Measurements from ENCODE around the gene INPP4B. TPM values are rescaled to one million over a fixed set of nuclear protein-coding genes. Genes with fewer than 3 reads are reported as not detected.

Gene INPP4B
- total and polyA plus RNA-seq, 2 of the 4 experiments (the other 2 are of a cell fraction): 1.8 to 14.0 TPM

GRCh38 chr4:142369141-142369540, 477.0 kb downstream of the INPP4B start:
- Histone ChIP-seq H3K9ac (ENCODE audit: low read depth, low read length) (no peak overlapping the region), H2BK15ac (ENCODE audit: low read depth, low read length) (no peak overlapping the region), H3K56ac (ENCODE audit: extremely low read depth, insufficient read depth, low read length) (no peak overlapping the region), H3K9me1 (ENCODE audit: insufficient read depth, low read length) (0 out of 2 replicates have a peak, but pooled peaks cover 3% of the 10 kb centered on the region), H3K4me3 (ENCODE audit: insufficient read depth, low read depth, low read length) (no peak overlapping the region), H4K5ac (ENCODE audit: low read depth, low read length) (no peak overlapping the region), H3K14ac (replicated peaks; ENCODE audit: low read depth, low read length) (no peak overlapping the region), H3K27ac (ENCODE audit: insufficient read depth, low read length) (no peak overlapping the region), H2AK9ac (replicated peaks; ENCODE audit: low read depth, low read length, poor library complexity) (no peak overlapping the region), H3K4me2 (ENCODE audit: low read depth, low read length) (no peak overlapping the region), H2BK20ac (ENCODE audit: low read depth, low read length) (no peak overlapping the region), H2BK120ac (ENCODE audit: low read depth, low read length) (no peak overlapping the region), H3K4ac (ENCODE audit: low read depth, low read length) (no peak overlapping the region), H3K36me3 (ENCODE audit: control insufficient read depth, insufficient read depth, low read length) (no peaks in the 10 kb centered on the region), H2AFZ (replicated peaks; ENCODE audit: low read length, poor library complexity) (no peak overlapping the region), H3K4me1 (ENCODE audit: control insufficient read depth, insufficient read depth, low read length) (peaks cover 11% of the 10 kb centered on the region), H4K20me1 (ENCODE audit: insufficient read depth, low read length) (no peaks in the 10 kb centered on the region), H3K23ac (ENCODE audit: low read depth, low read length) (no peak overlapping the region; the same call in 1 of the 2 replicates), H2BK5ac (ENCODE audit: low read depth, low read length, poor library complexity, severe bottlenecking) (no peak overlapping the region), H3K9me3 (ENCODE audit: control insufficient read depth, insufficient read depth, low read length) (no peaks in the 10 kb centered on the region), H3K18ac (ENCODE audit: low read depth, low read length) (no peak overlapping the region; the same call in 1 of the 2 replicates), H3K79me1 (ENCODE audit: low read depth in 1 of 2, low read length in 2 of 2) (peaks cover 4 to 8% of the 10 kb centered on the region in 2 experiments; a peak in 1 of 4 replicates), H3K27me3 (ENCODE audit: control insufficient read depth, insufficient read depth, low read length) (no peaks in the 10 kb centered on the region), H4K8ac (ENCODE audit: low read depth in 2 of 2, low read length in 2 of 2) (no peak overlapping the region), H2AK5ac (ENCODE audit: low read depth, low read length) (no peak overlapping the region), H4K91ac (ENCODE audit: insufficient read depth, low read depth, low read length) (no peak overlapping the region)
- DNase-seq (no peak), ATAC-seq (ENCODE audit: low read depth) (no peak)
- ChIA-PET POLR2A (ENCODE audit: unreplicated experiment) (no interaction called here), CTCF (interaction anchor here (0.7 kb wide), 1 partner anchor 248 kb away, joined by 4 read pairs; no protein-coding TSS in a partner anchor)
- no TSS peak for BruUV-seq (replicated peaks)
- in situ Hi-C loops (cut with MboI; ENCODE audit: low sequenced_read_pairs): no loop called here
- intact Hi-C loops (cut with micrococcal nuclease): no loop called here
- dilution Hi-C loops (cut with HindIII; ENCODE audit: low sequenced_read_pairs, unreplicated experiment): no loop called here
- TF ChIP-seq RCOR1 (IDR thresholded peaks at IDR 0.05; ENCODE audit: insufficient replicate concordance, low read length) (no peak), MAZ (IDR thresholded peaks at IDR 0.05; ENCODE audit: borderline replicate concordance, low read depth, low read length) (no peak)
- WGBS, 2 experiments (ENCODE audit: extremely low coverage in 2 of 2, insufficient read length in 1 of 2): no CpG with 5 or more reads among the region's 3 CpGs
